ENCODE measurements around the gene RTRAF.

- TF ChIP-seq ZNF766 (CRISPR knock-in tag; conservative IDR thresholded peaks at IDR 0.05): no peak
- no peak for TF ChIP-seq OTX1 (CRISPR knock-in tag; IDR thresholded peaks at IDR 0.05)
- TF ChIP-seq ATF1 (CRISPR knock-in tag; IDR thresholded peaks at IDR 0.05): no peak
- no peak for TF ChIP-seq ATF1 (tag; IDR thresholded peaks at IDR 0.05)
- TF ChIP-seq TAF1 (IDR thresholded peaks at IDR 0.05; ENCODE audit: control insufficient read depth, extremely low read depth, insufficient read depth, low read length, severe bottlenecking): no peak
- TF ChIP-seq EZH2 (IDR thresholded peaks at IDR 0.05; ENCODE audit: borderline replicate concordance, low read depth, low read length): no peak
- TF ChIP-seq RFX7 (CRISPR knock-in tag; IDR thresholded peaks at IDR 0.05): no peak
- no peak for TF ChIP-seq YY1 (IDR thresholded peaks at IDR 0.05; ENCODE audit: borderline replicate concordance in 1 of 3, control insufficient read depth in 1 of 3, extremely low read depth in 1 of 3, insufficient read depth in 3 of 3, insufficient read length in 1 of 3, insufficient replicate concordance in 2 of 3, low read depth in 1 of 3, low read length in 2 of 3)
- no peak for TF ChIP-seq NR2F6 (CRISPR knock-in tag; IDR thresholded peaks at IDR 0.05)
- TF ChIP-seq HIVEP1 (CRISPR knock-in tag; IDR thresholded peaks at IDR 0.05): no peak
- no peak for TF ChIP-seq HNRNPLL (IDR thresholded peaks at IDR 0.05; ENCODE audit: low read depth, low read length, poor library complexity, severe bottlenecking)
- no peak for TF ChIP-seq ELF4 (CRISPR knock-in tag; IDR thresholded peaks at IDR 0.05)
These were observed 39.3 kb upstream of the RTRAF start for GRCh38 chr14:51950007-51950406.

Data from K562 (cell line).